GM12892 (cell line): ENCODE data around the gene CST4.

ENCODE experiments used
- POLR2A ChIP-seq: IDR thresholded peaks from 2 replicates; pipeline ENCODE4 v1.6.1; 2011; ENCODE audit warnings: low read depth, low read length, control low read depth
- POLR2AphosphoS5 ChIP-seq: IDR thresholded peaks from 2 replicates; pipeline ENCODE4 v1.6.1; 2011; ENCODE audit warnings: low read depth, low read length, control low read depth
- TAF1 ChIP-seq: IDR thresholded peaks from 2 replicates; pipeline ENCODE4 v1.6.1; 2011; ENCODE audit warnings: low read depth, mild to moderate bottlenecking, control low read depth, low read length, borderline replicate concordance

GRCh38 chr20:23636908-23637281 lies 51.9 kb downstream of the CST4 start:
- no peak for TF ChIP-seq POLR2AphosphoS5
- TF ChIP-seq POLR2A, result no peak
- no peak for TF ChIP-seq TAF1
